Stimulated activated CD8-positive, alpha-beta memory T cell treated with anti-CD3 and anti-CD28 coated beads, Interleukin-12 subunit alpha, Interleukin-12 subunit beta, amount 100 ng/mL, for 4 hours (primary cell): ENCODE data around the gene KCNN3.

Experiments
- DNase-seq: peaks from one replicate; pipeline ENCODE4 v3.0.0-alpha.2; 2020; ENCODE audit warnings: low read depth

KCNN3 gene

DNA sequence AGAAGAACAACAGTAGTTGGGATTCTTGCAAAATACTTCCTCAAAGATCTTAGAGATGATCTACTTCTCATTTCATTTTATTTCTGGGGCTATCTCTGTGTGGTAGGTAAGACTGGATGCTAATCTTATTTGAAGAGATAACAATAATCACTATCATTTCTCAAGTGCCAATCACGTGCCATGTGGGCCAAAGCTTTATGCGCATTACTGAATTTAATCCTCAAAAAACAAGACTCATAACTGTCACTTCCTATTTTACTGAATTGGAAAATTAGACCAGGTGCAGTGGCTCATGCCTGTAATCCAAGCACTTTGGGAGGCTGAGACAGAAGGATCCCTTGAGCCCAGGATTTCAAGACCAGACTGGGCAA is 121.7 kb downstream of the KCNN3 start:
- DNase-seq: no peak

- DNase-seq: peak; percentile 28
Measured at GRCh38 chr1:154747740-154748404, 122.2 kb downstream of the KCNN3 start.

- no peak for DNase-seq
Measured at GRCh38 chr1:154747380-154747739, 122.7 kb downstream of the KCNN3 start.

DNA sequence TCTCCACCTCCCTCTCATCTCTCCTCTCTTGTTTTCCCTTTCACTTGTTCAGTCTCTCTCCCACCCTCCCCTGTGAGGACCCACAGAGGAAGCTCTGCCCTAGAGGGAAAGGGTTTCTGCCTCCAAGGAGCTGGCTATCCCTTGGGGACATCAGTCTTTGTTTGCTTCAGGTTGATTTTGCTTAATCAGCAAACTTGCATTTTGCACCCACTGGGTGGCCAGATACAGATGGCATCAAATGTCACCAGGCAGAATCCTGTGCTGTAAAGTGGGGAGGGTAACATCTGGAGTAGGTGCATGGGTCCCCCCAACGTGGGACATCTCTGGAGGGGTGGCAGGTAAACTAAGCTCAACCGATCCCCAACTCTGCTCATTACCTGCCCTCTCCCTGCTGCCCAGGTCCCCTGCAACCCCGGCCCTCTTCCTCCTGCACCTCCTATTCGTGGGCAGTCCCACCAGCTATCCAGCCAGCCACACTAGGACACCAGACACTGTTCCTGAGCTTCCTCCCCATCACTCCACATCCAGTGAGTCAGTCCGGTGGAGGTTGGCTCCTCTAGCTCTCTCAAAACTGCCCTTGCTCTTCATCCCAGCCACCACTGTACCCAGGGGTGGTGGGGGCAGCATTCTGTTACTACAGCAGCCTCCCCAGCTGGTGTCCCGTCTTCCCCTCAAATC is 123.3 kb downstream of the KCNN3 start:
- no peak for DNase-seq

DNA sequence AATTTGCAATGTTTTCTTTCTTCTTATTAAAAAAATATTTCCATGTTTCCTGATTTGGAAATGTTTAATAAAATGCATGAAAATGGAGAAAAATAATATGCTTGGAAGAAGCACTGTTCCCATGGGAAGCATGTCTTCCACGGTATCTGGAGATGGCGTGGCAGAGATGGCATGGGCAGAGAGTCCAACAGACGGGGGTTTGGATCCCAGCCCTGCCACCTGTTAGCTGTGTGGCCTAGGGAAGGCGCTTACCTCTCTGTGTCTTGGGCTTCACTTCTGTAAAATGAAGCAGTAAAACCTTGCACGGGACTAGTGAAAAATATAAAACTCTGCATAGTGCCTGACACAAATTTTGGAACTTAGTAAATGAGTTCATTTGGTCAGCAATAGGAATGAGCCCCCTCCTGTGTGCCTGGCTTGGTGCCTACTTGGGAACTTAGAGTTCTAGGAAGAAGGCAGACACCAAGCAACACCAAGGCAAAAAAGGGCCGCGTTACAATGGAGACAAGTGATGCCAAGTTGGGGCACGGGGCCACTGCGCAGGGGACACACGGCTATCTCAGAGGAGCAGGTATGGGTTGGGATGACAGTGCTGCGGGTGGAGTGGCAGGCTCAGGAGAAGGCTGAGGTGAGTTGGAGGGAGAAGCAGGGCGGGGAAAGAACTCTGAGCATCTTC is 124.2 kb downstream of the KCNN3 start:
- no peak for DNase-seq

GRCh38 chr1:154745286-154745731 is 124.8 kb downstream of the KCNN3 start:
- no peak for DNase-seq

GRCh38 chr1:154744352-154745035 is 125.6 kb downstream of the KCNN3 start:
- no peak for DNase-seq

DNA sequence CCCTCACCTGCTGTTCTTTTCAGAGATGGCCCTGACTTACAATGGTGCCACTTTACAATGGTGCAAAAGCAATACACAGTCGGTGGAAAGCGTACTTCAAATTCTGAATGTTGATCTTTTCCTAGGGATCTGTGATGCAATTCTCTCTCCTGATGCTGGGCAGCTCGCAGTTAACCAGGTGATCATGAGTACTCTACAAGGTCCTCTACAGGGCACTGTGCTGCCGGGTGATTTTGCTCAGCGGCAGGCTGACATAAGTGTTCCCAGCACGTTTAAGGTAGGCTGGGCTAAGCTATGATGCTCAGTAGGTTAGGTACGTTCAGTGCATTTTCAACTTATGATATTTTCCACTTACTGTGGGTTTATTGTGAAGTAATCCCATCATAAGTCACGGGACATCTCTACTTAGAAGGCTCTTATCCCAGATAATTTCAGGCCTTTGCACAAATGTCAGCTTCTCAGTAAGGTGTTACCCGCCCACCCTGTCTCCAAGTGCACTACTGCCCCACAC is 126.5 kb downstream of the KCNN3 start:
- DNase-seq: no peak

GRCh38 chr1:154742606-154743005 is 127.5 kb downstream of the KCNN3 start:
- no peak for DNase-seq

- DNase-seq: no peak
Measured at GRCh38 chr1:154741741-154742495, 128.2 kb downstream of the KCNN3 start.

DNA sequence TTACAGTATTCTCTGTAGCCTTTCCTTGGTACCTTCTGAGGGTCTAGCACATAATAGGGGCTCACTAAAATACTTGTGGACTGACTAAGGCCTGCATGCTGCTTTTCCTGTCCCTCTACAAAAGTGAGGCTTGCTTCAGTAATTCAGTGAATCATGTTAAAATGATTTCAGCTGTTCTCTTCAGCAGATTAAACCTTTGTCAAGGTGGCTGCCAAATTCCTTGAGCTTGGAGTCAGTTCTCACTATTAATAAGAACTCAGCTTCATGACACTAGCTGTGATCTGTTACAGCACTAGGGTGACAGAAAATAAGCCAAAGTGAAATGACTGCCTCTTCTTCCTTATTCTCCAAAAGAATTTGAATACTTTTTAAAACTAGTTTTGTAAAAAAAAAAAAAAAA is 128.8 kb downstream of the KCNN3 start:
- no peak for DNase-seq

DNA sequence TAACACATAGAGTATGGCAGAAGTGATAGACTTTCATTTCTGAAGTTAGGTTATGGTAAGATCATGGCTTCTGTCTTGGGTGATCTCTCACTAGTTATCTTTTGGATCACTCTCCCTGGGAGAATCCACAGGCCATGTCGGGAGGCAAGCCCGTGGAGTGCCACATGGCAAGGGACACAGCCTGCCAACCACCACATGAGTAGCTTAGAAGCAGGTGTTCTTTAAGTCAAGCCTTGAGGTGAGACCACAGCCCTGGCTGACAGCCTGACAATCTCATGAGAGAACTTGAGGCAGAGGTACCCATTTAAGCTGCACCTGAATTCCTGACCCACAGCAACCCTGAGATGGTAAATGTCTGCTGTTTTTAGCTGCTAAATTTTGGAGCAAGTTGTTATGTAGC is 130.4 kb downstream of the KCNN3 start:
- DNase-seq: no peak

DNA sequence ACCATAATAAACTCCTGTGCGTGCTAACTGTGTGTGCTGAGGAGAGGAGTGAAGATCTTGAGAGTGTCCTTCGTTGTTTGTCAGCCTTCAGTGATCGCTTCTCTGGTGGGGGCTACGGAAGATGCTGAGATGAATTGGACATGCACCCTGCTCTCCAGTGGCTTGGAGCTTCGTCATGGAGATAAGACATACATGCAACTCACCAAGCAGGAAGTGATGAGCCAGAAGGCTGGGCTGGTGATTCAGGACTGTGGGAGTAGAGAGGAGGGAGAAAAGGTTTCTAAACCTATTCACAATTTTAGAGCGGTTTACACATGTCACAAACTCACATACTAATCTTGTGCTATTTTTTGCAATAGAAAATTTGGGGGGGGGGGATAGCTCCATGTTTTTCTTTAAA is 133.2 kb downstream of the KCNN3 start:
- DNase-seq: no peak

GRCh38 chr1:154735804-154736168 is 134.3 kb downstream of the KCNN3 start:
- DNase-seq: no peak

GRCh38 chr1:154735061-154735803 is 134.8 kb downstream of the KCNN3 start:
- no peak for DNase-seq

- DNase-seq: no peak
Measured at GRCh38 chr1:154733621-154734020, 136.5 kb downstream of the KCNN3 start.

- no peak for DNase-seq
Measured at GRCh38 chr1:154730986-154731489, 139.0 kb downstream of the KCNN3 start.

- no peak for DNase-seq
Measured at GRCh38 chr1:154730259-154730658, 139.8 kb downstream of the KCNN3 start.

GRCh38 chr1:154729577-154729976 is 140.5 kb downstream of the KCNN3 start:
- no peak for DNase-seq

DNA sequence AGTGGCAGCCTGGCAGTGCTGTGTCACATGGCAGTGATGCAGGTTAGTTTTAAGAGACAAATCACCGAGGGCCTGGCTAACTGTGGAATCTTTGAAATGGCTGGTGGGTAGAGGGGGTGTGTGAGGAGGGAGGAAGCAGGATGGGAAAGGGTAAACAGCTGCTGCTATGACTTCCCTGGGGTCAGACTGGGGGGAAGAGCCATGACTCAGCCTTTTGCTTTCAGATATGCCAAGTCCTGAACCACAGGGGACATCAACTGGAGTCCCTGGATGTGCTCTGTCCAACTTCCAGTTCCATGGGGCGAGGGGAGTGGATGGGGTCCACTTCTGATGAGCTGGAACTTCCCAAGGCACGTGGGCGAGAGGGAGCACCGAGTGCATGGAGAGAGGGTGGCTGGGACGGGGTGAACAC is 141.0 kb downstream of the KCNN3 start:
- DNase-seq: no peak
